Panc1 (cell line): ENCODE results near the gene UST. TPM values are rescaled to one million over a fixed set of nuclear protein-coding genes. Genes with fewer than 3 reads are reported as not detected.

Experiments used
- ATAC-seq: fragments of 200-7000 bp; cut with Tn5 transposase; 2 replicates; pipeline ENCODE4 v1.9.1; 2020; ENCODE audit warnings: mild to moderate bottlenecking, moderate library complexity
- BruUV-seq: library from RNA; stranded (reverse); fragments of 400-500 nt; replicated peaks from 2 replicates; lab custom pipeline; 2021; lab: Mats Ljungman, UMichigan
- CTCF ChIA-PET: fragments of 300-600 bp; sonication (Branson Sonifier 250); formaldehyde crosslinking; loops from one replicate; lab custom pipeline; 2022; ENCODE audit warnings: antibody characterized with exemption; lab: Charles Lee
- POLR2A ChIA-PET: fragments of 300-600 bp; sonication (Branson Sonifier 250); formaldehyde crosslinking; loops from one replicate; lab custom pipeline; 2022; ENCODE audit warnings: antibody characterized with exemption; lab: Charles Lee
- DNase-seq: peaks from one replicate; pipeline ENCODE4 v3.0.0-alpha.2; 2010; ENCODE audit warnings: low read depth, low spot score
- H3K27ac ChIP-seq: 2 replicates; pipeline ENCODE4 v1.5.1; 2011; ENCODE audit warnings: mild to moderate bottlenecking, low read length, inconsistent platforms
- H3K27me3 ChIP-seq: fragments of 200-500 bp; sonication (Bioruptor generic); 2 replicates; pipeline ENCODE4 v1.6.0; 2014; ENCODE audit warnings: low read length, inconsistent platforms; ENCODE audit not compliant: control insufficient read depth, insufficient read depth
- H3K36me3 ChIP-seq: fragments of 200-500 bp; sonication (Bioruptor generic); 2 replicates; pipeline ENCODE4 v1.5.1; 2014; ENCODE audit warnings: inconsistent platforms, mild to moderate bottlenecking, low read length, moderate library complexity; ENCODE audit not compliant: control insufficient read depth, insufficient read depth
- H3K4me1 ChIP-seq: 2 replicates; pipeline ENCODE4 v1.5.1; 2011; ENCODE audit warnings: inconsistent platforms, mild to moderate bottlenecking, low read length, moderate library complexity; ENCODE audit not compliant: control insufficient read depth, insufficient read depth
- H3K4me3 ChIP-seq, 2 experiments: 2 replicates each; pipeline ENCODE4 v1.5.1; 2011 to 2012; ENCODE audit warnings: low read depth in 2 of 2, low read length in 2 of 2, mild to moderate bottlenecking in 2 of 2, inconsistent platforms in 1 of 2, moderate library complexity in 1 of 2
- H3K9me3 ChIP-seq: fragments of 200-500 bp; sonication (Bioruptor generic); 2 replicates; pipeline ENCODE4 v1.5.1; 2014; ENCODE audit warnings: low read depth, mild to moderate bottlenecking, inconsistent platforms, low read length, moderate library complexity; ENCODE audit not compliant: control insufficient read depth, insufficient read depth
- CTCF ChIP-seq: fragments of 450-650 bp; IDR thresholded peaks from 2 replicates; pipeline ENCODE4 v1.5.1; 2017; ENCODE audit warnings: mild to moderate bottlenecking
- POLR2AphosphoS5 ChIP-seq: IDR thresholded peaks from 2 replicates; pipeline ENCODE4 v1.6.1; 2012; ENCODE audit warnings: mild to moderate bottlenecking, low read depth, low read length, moderate library complexity
- SIN3A ChIP-seq: IDR thresholded peaks from 2 replicates; pipeline ENCODE4 v1.6.1; 2012; ENCODE audit warnings: low read depth, mild to moderate bottlenecking, low read length, moderate library complexity, borderline replicate concordance; ENCODE audit not compliant: insufficient read depth
- TCF7L2 ChIP-seq: IDR thresholded peaks from 2 replicates; pipeline ENCODE4 v1.6.1; 2011; ENCODE audit warnings: mild to moderate bottlenecking, low read depth, low read length, inconsistent platforms
- in situ Hi-C: cut with HindIII; loops from 2 replicates; pipeline ENCODE4 v1.10.0; 2016; ENCODE audit warnings: low sequenced_read_pairs, low pct_unique_long_range_greater_than_20kb
- intact Hi-C: fragments of 100-400 bp; cut with micrococcal nuclease; formaldehyde crosslinking; loops from one replicate; pipeline ENCODE4 v1.10.0; 2022; ENCODE audit not compliant: unreplicated experiment
- total RNA-seq: library from RNA; stranded (reverse); gene quantifications from one replicate; pipeline ENCODE4 v1.2.1, GENCODE V29; 2021; ENCODE audit not compliant: unreplicated experiment
- TF ChIP-seq, protein P1 (sequence below), 2 experiments: IDR thresholded peaks; 2 replicates each; pipeline ENCODE4 v1.6.1; 2011 to 2012; ENCODE audit warnings: low read depth in 2 of 2, control low read depth in 1 of 2, low read length in 1 of 2, mild to moderate bottlenecking in 1 of 2, moderate library complexity in 1 of 2; ENCODE audit not compliant: insufficient read depth in 1 of 2

UST gene
- total RNA-seq, 1 experiment from 2014 or later = 0.15 TPM

- DNase-seq (no peak), ATAC-seq (no peak)
- Histone ChIP-seq H3K27ac (no peak overlapping the region), H3K9me3 (no peaks in the 10 kb centered on the region), H3K27me3 (no peaks in the 10 kb centered on the region), H3K4me3 (no peak overlapping the region), H3K4me1 (no peaks in the 10 kb centered on the region), H3K36me3 (no peaks in the 10 kb centered on the region)
- TF ChIP-seq POLR2AphosphoS5 (no peak), TCF7L2 (no peak), SIN3A (no peak), CTCF (no peak)
- TF ChIP-seq, protein P1, sequence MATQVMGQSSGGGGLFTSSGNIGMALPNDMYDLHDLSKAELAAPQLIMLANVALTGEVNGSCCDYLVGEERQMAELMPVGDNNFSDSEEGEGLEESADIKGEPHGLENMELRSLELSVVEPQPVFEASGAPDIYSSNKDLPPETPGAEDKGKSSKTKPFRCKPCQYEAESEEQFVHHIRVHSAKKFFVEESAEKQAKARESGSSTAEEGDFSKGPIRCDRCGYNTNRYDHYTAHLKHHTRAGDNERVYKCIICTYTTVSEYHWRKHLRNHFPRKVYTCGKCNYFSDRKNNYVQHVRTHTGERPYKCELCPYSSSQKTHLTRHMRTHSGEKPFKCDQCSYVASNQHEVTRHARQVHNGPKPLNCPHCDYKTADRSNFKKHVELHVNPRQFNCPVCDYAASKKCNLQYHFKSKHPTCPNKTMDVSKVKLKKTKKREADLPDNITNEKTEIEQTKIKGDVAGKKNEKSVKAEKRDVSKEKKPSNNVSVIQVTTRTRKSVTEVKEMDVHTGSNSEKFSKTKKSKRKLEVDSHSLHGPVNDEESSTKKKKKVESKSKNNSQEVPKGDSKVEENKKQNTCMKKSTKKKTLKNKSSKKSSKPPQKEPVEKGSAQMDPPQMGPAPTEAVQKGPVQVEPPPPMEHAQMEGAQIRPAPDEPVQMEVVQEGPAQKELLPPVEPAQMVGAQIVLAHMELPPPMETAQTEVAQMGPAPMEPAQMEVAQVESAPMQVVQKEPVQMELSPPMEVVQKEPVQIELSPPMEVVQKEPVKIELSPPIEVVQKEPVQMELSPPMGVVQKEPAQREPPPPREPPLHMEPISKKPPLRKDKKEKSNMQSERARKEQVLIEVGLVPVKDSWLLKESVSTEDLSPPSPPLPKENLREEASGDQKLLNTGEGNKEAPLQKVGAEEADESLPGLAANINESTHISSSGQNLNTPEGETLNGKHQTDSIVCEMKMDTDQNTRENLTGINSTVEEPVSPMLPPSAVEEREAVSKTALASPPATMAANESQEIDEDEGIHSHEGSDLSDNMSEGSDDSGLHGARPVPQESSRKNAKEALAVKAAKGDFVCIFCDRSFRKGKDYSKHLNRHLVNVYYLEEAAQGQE (IDR thresholded peaks at IDR 0.05; ENCODE audit: insufficient read depth in 1 of 2, low read depth in 2 of 2, low read length in 1 of 2) = no peak
- CTCF ChIA-PET = no interaction called here
- POLR2A ChIA-PET = no interaction called here
- in situ Hi-C loops = no loop called here
- intact Hi-C loops = no loop called here
- no TSS peak for BruUV-seq
These were observed 67.4 kb downstream of the UST start for GRCh38 chr6:148814082-148814790.

DNA sequence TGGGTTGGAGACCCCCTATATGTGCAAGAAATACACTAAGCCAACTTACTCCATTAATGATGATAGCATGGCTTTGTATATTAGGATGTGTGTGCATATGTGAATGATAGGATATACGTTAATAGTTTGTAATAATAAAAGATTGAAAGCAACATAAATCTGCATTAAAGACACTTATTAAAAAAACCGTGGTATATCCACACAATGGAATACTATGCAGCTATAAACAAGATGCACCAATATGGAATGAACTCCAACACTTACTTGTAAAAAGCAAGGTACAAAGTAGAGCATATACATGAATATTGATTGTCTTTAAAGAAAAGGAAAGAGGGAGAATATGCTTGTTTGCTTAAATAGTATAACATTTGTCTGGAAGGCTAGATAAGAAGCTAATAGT, 68.0 kb downstream of the UST start:
- H3K4me1 ChIP-seq = no peaks in the 10 kb centered on the region
- ChIA-PET CTCF (no interaction called here), POLR2A (no interaction called here)
- H3K27me3 ChIP-seq = no peaks in the 10 kb centered on the region
- H3K36me3 ChIP-seq = no peaks in the 10 kb centered on the region
- TF ChIP-seq SIN3A (no peak), CTCF (no peak), TCF7L2 (no peak), POLR2AphosphoS5 (no peak)
- TF ChIP-seq, protein P1 (IDR thresholded peaks at IDR 0.05; ENCODE audit: insufficient read depth in 1 of 2, low read depth in 2 of 2, low read length in 1 of 2) = no peak
- no peaks in the 10 kb centered on the region for H3K9me3 ChIP-seq
- ATAC-seq (no peak), DNase-seq (no peak)
- intact Hi-C loops (no loop called here), in situ Hi-C loops (no loop called here)
- no peak overlapping the region for H3K27ac ChIP-seq
- no TSS peak for BruUV-seq
- H3K4me3 ChIP-seq = no peak overlapping the region
